ENCODE results near the gene PBX1.

DNA sequence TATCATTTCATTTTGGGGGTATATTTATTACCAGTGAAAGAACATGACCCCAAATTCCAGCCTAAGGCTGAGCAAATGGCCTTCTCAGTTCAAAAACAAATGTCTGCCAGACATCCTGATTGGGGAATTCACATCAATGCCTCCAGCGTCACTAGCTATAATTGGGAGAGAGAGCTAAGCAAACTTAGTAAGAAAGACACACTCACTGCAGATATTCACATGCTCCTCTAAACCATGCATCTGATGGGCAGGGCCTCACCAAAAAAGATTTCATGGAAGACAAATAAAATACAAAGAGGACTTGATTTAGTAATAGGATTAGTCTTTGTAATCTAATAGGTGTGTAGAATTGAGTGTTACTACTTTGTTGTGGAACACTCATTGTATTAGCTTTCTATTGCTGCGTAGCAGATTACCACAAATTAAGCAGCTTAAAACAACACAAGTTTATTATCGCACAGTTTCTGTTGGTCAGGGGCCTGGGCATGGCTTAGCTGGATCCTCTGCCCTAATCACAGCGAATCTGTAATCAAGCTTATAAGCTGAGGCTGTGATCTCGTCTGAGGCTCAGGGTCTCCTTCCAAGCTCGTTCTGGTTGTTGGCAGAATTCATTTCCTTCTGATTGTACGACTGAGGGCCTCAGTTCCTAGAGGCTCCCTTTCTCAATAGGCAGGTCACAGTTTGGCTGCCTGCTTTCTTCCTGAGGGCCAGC lies 243.0 kb downstream of the PBX1 start:
- TF ChIP-seq, protein P1, sequence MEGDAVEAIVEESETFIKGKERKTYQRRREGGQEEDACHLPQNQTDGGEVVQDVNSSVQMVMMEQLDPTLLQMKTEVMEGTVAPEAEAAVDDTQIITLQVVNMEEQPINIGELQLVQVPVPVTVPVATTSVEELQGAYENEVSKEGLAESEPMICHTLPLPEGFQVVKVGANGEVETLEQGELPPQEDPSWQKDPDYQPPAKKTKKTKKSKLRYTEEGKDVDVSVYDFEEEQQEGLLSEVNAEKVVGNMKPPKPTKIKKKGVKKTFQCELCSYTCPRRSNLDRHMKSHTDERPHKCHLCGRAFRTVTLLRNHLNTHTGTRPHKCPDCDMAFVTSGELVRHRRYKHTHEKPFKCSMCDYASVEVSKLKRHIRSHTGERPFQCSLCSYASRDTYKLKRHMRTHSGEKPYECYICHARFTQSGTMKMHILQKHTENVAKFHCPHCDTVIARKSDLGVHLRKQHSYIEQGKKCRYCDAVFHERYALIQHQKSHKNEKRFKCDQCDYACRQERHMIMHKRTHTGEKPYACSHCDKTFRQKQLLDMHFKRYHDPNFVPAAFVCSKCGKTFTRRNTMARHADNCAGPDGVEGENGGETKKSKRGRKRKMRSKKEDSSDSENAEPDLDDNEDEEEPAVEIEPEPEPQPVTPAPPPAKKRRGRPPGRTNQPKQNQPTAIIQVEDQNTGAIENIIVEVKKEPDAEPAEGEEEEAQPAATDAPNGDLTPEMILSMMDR (IDR thresholded peaks at IDR 0.05; ENCODE audit: low read depth, low read length): no peak
- no peak for TF ChIP-seq EZH2phosphoT487 (IDR thresholded peaks at IDR 0.05; ENCODE audit: low read depth)

Measured in OCI-LY3 (cell line).